Activated T-helper 2 cell treated with anti-CD3 and anti-CD28 coated beads, Interferon-gamma antibody, Interleukin-2, Interleukin-4, amounts not matched to agents 10 μg/mL and 5 μg/mL and 100 μg/mL, durations not matched to agents 14 hours and 24 hours and 36 hours (primary cell): ENCODE measurements around the gene YDJC. TPM values are rescaled to one million over a fixed set of nuclear protein-coding genes. Genes with fewer than 3 reads are reported as not detected.
"Not testable (repeated sequence)": the region's sequence is repeated elsewhere in the genome, so short reads cannot be mapped to it uniquely, and the experiment has no call there.

Source experiments
- DNase-seq: peaks from one replicate; pipeline ENCODE4 v3.0.0; 2021; ENCODE audit warnings: low spot score
- H3K27ac Mint-ChIP-seq: one replicate; pipeline ENCODE4 v1.8.0; 2021; ENCODE audit warnings: mixed read lengths
- H3K27me3 Mint-ChIP-seq: one replicate; pipeline ENCODE4 v1.8.0; 2021; ENCODE audit warnings: low read depth, mixed read lengths
- H3K36me3 Mint-ChIP-seq: one replicate; pipeline ENCODE4 v1.8.0; 2021; ENCODE audit warnings: low read depth, mixed read lengths
- H3K4me1 Mint-ChIP-seq: one replicate; pipeline ENCODE4 v1.8.0; 2021; ENCODE audit warnings: low read depth, mixed read lengths
- H3K4me3 Mint-ChIP-seq: one replicate; pipeline ENCODE4 v1.8.0; 2021; ENCODE audit warnings: low read depth, mild to moderate bottlenecking, moderate library complexity, mixed read lengths
- H3K9me3 Mint-ChIP-seq: one replicate; pipeline ENCODE4 v1.8.0; 2021; ENCODE audit warnings: mixed read lengths
- intact Hi-C: fragments of 100-400 bp; cut with micrococcal nuclease; formaldehyde crosslinking; loops from one replicate; pipeline ENCODE4 v1.15.1; 2023
- total RNA-seq: library from RNA; stranded (reverse); gene quantifications from 2 replicates; pipeline ENCODE4 v1.2.3, GENCODE V29; 2022

Gene YDJC
- total RNA-seq, 1 donor from 2014 or later: 44.3 TPM

- peaks cover 19% of the 10 kb centered on the region for H3K4me1 Mint-ChIP-seq
- no peaks in the 10 kb centered on the region for H3K9me3 Mint-ChIP-seq
- H3K36me3 Mint-ChIP-seq: peaks cover 27% of the 10 kb centered on the region
These were observed 44.4 kb downstream of the YDJC start for GRCh38 chr22:21585389-21585788.

DNA sequence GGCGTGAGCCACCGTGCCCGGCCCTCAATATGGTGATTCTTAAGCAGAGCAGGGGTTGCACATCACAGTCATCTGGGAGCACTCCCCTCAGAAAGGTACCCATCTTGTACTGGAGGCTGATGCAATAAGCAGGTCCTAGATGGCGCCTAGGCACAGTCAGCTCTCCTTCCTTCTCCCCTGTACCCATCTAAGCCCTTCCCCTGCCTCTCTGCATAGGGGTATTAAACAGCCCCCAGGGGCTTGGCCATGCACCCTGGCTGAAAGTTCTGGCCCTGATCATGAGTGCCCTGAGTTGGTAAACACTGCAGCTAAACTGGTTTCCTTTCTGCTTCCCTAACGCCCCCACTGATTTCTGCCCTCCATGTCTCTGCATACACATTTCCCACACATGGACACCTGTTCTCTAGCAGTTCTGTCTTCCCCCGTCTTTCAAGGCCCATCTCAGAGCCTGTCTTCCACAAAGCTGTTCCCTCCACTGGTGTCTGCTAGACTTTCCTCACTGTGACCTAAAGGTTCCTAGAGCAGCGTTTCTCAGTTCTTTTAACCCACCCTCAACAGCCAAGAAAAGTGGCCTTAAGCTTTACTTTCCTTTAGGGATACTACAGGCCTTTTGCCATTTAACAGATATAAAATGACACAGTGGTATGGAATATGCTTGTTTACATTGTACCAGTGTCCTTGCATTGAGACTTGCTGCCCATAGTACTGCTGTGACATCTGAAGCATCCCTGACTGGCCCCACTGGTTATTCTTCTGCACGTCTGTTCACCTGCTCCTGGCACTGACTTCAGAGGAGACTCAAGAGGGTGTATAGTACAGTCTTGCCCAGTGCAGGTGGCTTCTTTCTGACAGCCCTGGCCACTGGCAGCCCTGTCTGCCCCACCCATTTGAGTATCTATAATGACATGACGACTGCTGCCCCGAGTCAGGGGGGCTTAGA is 46.8 kb downstream of the YDJC start:
- Mint-ChIP-seq H3K36me3 (peaks cover 22% of the 10 kb centered on the region), H3K9me3 (no peaks in the 10 kb centered on the region), H3K27ac (no peak overlapping the region), H3K4me3 (no peak overlapping the region), H3K27me3 (no peaks in the 10 kb centered on the region), H3K4me1 (peaks cover 13% of the 10 kb centered on the region)
- no peak for DNase-seq
- intact Hi-C loops: no loop called here

More at GRCh38 chr22:21585389-21585788, 44.4 kb downstream of the YDJC start:
- H3K27ac Mint-ChIP-seq: no peak overlapping the region
- DNase-seq: no peak
- intact Hi-C loops: loop anchor here (5.0 kb wide), 1 partner anchor 67 kb away; no protein-coding TSS in a partner anchor
- H3K27me3 Mint-ChIP-seq: no peaks in the 10 kb centered on the region
- H3K4me3 Mint-ChIP-seq: no peak overlapping the region

- peaks cover 21% of the 10 kb centered on the region for H3K36me3 Mint-ChIP-seq
- H3K27ac Mint-ChIP-seq, DNase-seq, H3K9me3 Mint-ChIP-seq, H3K4me1 Mint-ChIP-seq, intact Hi-C loops, H3K27me3 Mint-ChIP-seq, H3K4me3 Mint-ChIP-seq: not testable (repeated sequence)
These were observed 48.7 kb downstream of the YDJC start for GRCh38 chr22:21581009-21581713.

DNA sequence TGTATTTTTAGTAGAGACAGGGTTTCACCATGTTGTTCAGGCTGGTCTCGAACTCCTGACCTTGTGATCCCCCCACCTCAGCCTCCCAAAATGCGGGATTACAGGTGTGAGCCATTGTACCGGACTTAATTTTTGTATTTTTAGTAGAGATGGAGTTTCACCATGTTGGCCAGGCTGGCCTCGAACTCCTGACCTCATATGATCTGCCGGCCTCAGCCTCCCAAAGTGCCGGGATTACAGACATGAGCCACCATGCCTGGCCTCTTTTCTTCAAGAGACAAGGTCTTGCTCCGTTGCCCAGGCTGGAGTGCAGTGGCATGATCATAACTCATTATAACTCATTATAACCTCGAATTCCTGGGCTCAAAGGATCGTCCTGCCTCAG is 49.2 kb downstream of the YDJC start:
- H3K27me3 Mint-ChIP-seq, H3K9me3 Mint-ChIP-seq, DNase-seq, intact Hi-C loops, H3K27ac Mint-ChIP-seq, H3K4me1 Mint-ChIP-seq, H3K4me3 Mint-ChIP-seq: not testable (repeated sequence)
- H3K36me3 Mint-ChIP-seq: peaks cover 22% of the 10 kb centered on the region

GRCh38 chr22:21579474-21579851 is 50.4 kb downstream of the YDJC start:
- Mint-ChIP-seq H3K9me3 (no peaks in the 10 kb centered on the region), H3K4me3 (no peak overlapping the region)
- intact Hi-C loops: no loop called here

More at GRCh38 chr22:21579474-21579851, 50.4 kb downstream of the YDJC start:
- no peaks in the 10 kb centered on the region for H3K27me3 Mint-ChIP-seq
- no peak overlapping the region for H3K27ac Mint-ChIP-seq
- no peak for DNase-seq
- H3K4me1 Mint-ChIP-seq: peaks cover 4% of the 10 kb centered on the region
- H3K36me3 Mint-ChIP-seq: peaks cover 17% of the 10 kb centered on the region

Other genes starting within 250 kb of the YDJC start
- gene RIMBP3B, start 246.3 kb downstream of the YDJC start, total RNA-seq: not detected in 2 replicates
- gene HIC2, start 212.7 kb downstream of the YDJC start, total RNA-seq: 4.9 and 5.3 TPM in 2 replicates
- gene TMEM191C, start 162.6 kb downstream of the YDJC start, total RNA-seq: 0.52 and 0.69 TPM in 2 replicates
- gene RIMBP3C, start 78.6 kb downstream of the YDJC start, total RNA-seq: 0.18 and 0.34 TPM in 2 replicates
- 63.5 and 65.5 TPM in 2 replicates for gene UBE2L3, start 62.3 kb downstream of the YDJC start, total RNA-seq
- gene CCDC116, start 2.7 kb upstream of the YDJC start, total RNA-seq: 0.59 and 0.78 TPM in 2 replicates
- 95.6 and 97.9 TPM in 2 replicates for gene SDF2L1, start 12.3 kb upstream of the YDJC start, total RNA-seq
- 53.9 and 55.4 TPM in 2 replicates for gene PPIL2, start 36.0 kb upstream of the YDJC start, total RNA-seq
- 1.5 and 1.9 TPM in 2 replicates for gene YPEL1, start 105.8 kb upstream of the YDJC start, total RNA-seq
- gene MAPK1, start 237.6 kb upstream of the YDJC start, total RNA-seq: 150 and 153 TPM in 2 replicates